H1 (cell line): ENCODE data around the gene PC. TPM values are rescaled to one million over a fixed set of nuclear protein-coding genes. Genes with fewer than 3 reads are reported as not detected.
A peak's percentile ranks its signal among the peaks of the same experiment; 100 is the strongest.

Experiments
- CTCF ChIA-PET: fragments of 300-600 bp; sonication (Branson Sonifier 250); formaldehyde crosslinking; loops from one replicate; lab custom pipeline; 2021; ENCODE audit not compliant: partially characterized antibody; lab: Charles Lee
- POLR2A ChIA-PET: fragments of 300-600 bp; sonication (Branson Sonifier 250); formaldehyde crosslinking; loops from one replicate; lab custom pipeline; 2021; ENCODE audit warnings: inconsistent platforms; ENCODE audit not compliant: partially characterized antibody; lab: Charles Lee
- DNase-seq, 2 experiments: peaks; one replicate each; pipeline versions ENCODE4 v3.0.0 to v3.0.0-alpha.2; 2010 to 2022; ENCODE audit warnings: low spot score in 2 of 2, low read depth in 1 of 2, mixed read lengths in 1 of 2
- FAIRE-seq: peaks from 2 replicates; lab custom pipeline; 2011; peaks lifted over from hg19 to GRCh38; lab: Jason Lieb, UNC
- H2AFZ ChIP-seq: 2 replicates; pipeline ENCODE4 v1.8.1; 2012; ENCODE audit warnings: low read length, inconsistent platforms
- H2AK5ac ChIP-seq: 2 replicates; pipeline ENCODE4 v1.6.1; 2013; ENCODE audit warnings: low read depth, low read length
- H2BK120ac ChIP-seq: replicated peaks from 2 replicates; pipeline ENCODE3; 2013; ENCODE audit warnings: low read depth, low read length, inconsistent platforms
- H2BK12ac ChIP-seq: 2 replicates; pipeline ENCODE4 v1.6.1; 2013; ENCODE audit warnings: low read depth, low read length
- H2BK15ac ChIP-seq: 2 replicates; pipeline ENCODE4 v1.6.1; 2013; ENCODE audit warnings: low read length
- H2BK20ac ChIP-seq: 2 replicates; pipeline ENCODE4 v1.6.1; 2013; ENCODE audit warnings: low read length
- H2BK5ac ChIP-seq: 2 replicates; pipeline ENCODE4 v1.6.1; 2013; ENCODE audit warnings: low read depth, low read length
- H3K14ac ChIP-seq: 2 replicates; pipeline ENCODE4 v1.6.1; 2013; ENCODE audit warnings: inconsistent platforms; ENCODE audit not compliant: insufficient read length
- H3K18ac ChIP-seq: 2 replicates; pipeline ENCODE4 v1.6.1; 2013; ENCODE audit warnings: low read length; ENCODE audit errors: extremely low read depth
- H3K23ac ChIP-seq: 2 replicates; pipeline ENCODE4 v1.6.1; 2013; ENCODE audit warnings: inconsistent platforms; ENCODE audit not compliant: insufficient read length
- H3K23me2 ChIP-seq: 2 replicates; pipeline ENCODE4 v1.6.1; 2013; ENCODE audit warnings: low read depth, low read length
- H3K27ac ChIP-seq: 2 replicates; pipeline ENCODE4 v1.6.1; 2011; ENCODE audit warnings: low read depth, low read length, inconsistent platforms
- H3K27me3 ChIP-seq, 4 experiments: replicated peaks in 1 of 4; 1 replicate in 1 of 4; 2 replicates in 3 of 4; pipeline versions ENCODE4 v1.6.1 to v1.8.1; 2011 to 2013; ENCODE audit warnings: low read length in 3 of 4, mild to moderate bottlenecking in 3 of 4, inconsistent platforms in 2 of 4, mixed read lengths in 2 of 4, moderate library complexity in 1 of 4; ENCODE audit not compliant: control insufficient read depth in 3 of 4, insufficient read depth in 3 of 4; ENCODE audit errors: extremely low read depth in 1 of 4
- H3K36me3 ChIP-seq, 4 experiments: 2 replicates each; pipeline versions ENCODE4 v1.6.1 to v1.8.1; 2011 to 2013; ENCODE audit warnings: mild to moderate bottlenecking in 4 of 4, low read length in 3 of 4, moderate library complexity in 2 of 4, control low read depth in 1 of 4, inconsistent platforms in 1 of 4; ENCODE audit not compliant: insufficient read depth in 4 of 4, control insufficient read depth in 2 of 4
- H3K4ac ChIP-seq: replicated peaks from 2 replicates; pipeline ENCODE3; 2013; ENCODE audit warnings: low read length, low read depth, mixed read lengths, inconsistent platforms; ENCODE audit not compliant: insufficient read length
- H3K4me1 ChIP-seq, 4 experiments: replicated peaks in 1 of 4; 1 replicate in 1 of 4; 2 replicates in 3 of 4; pipeline versions ENCODE4 v1.6.1 to v1.8.1; 2011 to 2013; ENCODE audit warnings: low read length in 3 of 4, inconsistent platforms in 2 of 4, mixed read lengths in 1 of 4; ENCODE audit not compliant: insufficient read depth in 4 of 4, control insufficient read depth in 3 of 4
- H3K4me2 ChIP-seq, 2 experiments: 2 replicates each; pipeline versions ENCODE4 v1.6.1 to v1.8.1; 2011 to 2013; ENCODE audit warnings: low read depth in 2 of 2, low read length in 2 of 2, control low read depth in 1 of 2, inconsistent platforms in 1 of 2, mild to moderate bottlenecking in 1 of 2; ENCODE audit not compliant: insufficient read depth in 1 of 2
- H3K4me3 ChIP-seq, 4 experiments: fragments of 200-600, 300-600 bp in 1 of 4; sonication (generic), shearing (Covaris generic), sonication (Bioruptor Twin) in 1 of 4; 2 replicates each; pipeline versions ENCODE4 v1.5.1 to v1.8.1; 2011 to 2016; ENCODE audit warnings: low read length in 4 of 4, low read depth in 3 of 4, control low read depth in 2 of 4, inconsistent platforms in 2 of 4, mild to moderate bottlenecking in 2 of 4, mixed read lengths in 1 of 4, moderate library complexity in 1 of 4; ENCODE audit not compliant: insufficient read depth in 2 of 4; ENCODE audit errors: extremely low read depth in 1 of 4
- H3K56ac ChIP-seq: replicated peaks from 2 replicates; pipeline ENCODE3; 2013; ENCODE audit warnings: low read depth, mild to moderate bottlenecking, mixed read lengths, low read length, inconsistent platforms; ENCODE audit not compliant: insufficient read length
- H3K79me1 ChIP-seq: 2 replicates; pipeline ENCODE4 v1.6.1; 2013; ENCODE audit warnings: low read depth, low read length, control low read depth
- H3K79me2 ChIP-seq, 2 experiments: 2 replicates each; pipeline versions ENCODE4 v1.6.1 to v1.8.1; 2012 to 2013; ENCODE audit warnings: low read length in 2 of 2, mild to moderate bottlenecking in 2 of 2, inconsistent platforms in 1 of 2; ENCODE audit not compliant: insufficient read depth in 2 of 2, control insufficient read depth in 1 of 2
- H3K9ac ChIP-seq, 4 experiments: replicated peaks in 1 of 4; 1 replicate in 1 of 4; 2 replicates in 3 of 4; pipeline versions ENCODE4 v1.6.1 to v1.8.1; 2011 to 2013; ENCODE audit warnings: low read depth in 3 of 4, low read length in 3 of 4, control low read depth in 2 of 4, mild to moderate bottlenecking in 2 of 4, moderate library complexity in 2 of 4, inconsistent platforms in 1 of 4; ENCODE audit errors: extremely low read depth in 1 of 4
- H3K9me3 ChIP-seq, 2 experiments: 2 replicates each; pipeline versions ENCODE4 v1.6.1 to v1.8.1; 2012 to 2013; ENCODE audit warnings: mild to moderate bottlenecking in 2 of 2, moderate library complexity in 2 of 2, control low read depth in 1 of 2, inconsistent platforms in 1 of 2, low read depth in 1 of 2, low read length in 1 of 2, mixed read lengths in 1 of 2; ENCODE audit not compliant: insufficient read depth in 2 of 2
- H4K20me1 ChIP-seq, 2 experiments: replicated peaks in 1 of 2; 2 replicates each; pipeline versions ENCODE3 to v1.8.1; 2011 to 2013; ENCODE audit warnings: inconsistent platforms in 2 of 2, low read length in 2 of 2, mild to moderate bottlenecking in 1 of 2; ENCODE audit not compliant: insufficient read depth in 2 of 2, control insufficient read depth in 1 of 2
- H4K5ac ChIP-seq: 2 replicates; pipeline ENCODE4 v1.6.1; 2013; ENCODE audit warnings: low read length, low read depth, mixed read lengths, inconsistent platforms; ENCODE audit not compliant: insufficient read length
- H4K8ac ChIP-seq: 2 replicates; pipeline ENCODE4 v1.8.0; 2013; ENCODE audit warnings: mild to moderate bottlenecking, moderate library complexity, low read length, inconsistent platforms; ENCODE audit not compliant: insufficient read depth; ENCODE audit errors: extremely low read depth
- H4K91ac ChIP-seq: replicated peaks from 2 replicates; pipeline ENCODE3; 2013; ENCODE audit warnings: low read length, mixed read lengths, inconsistent platforms; ENCODE audit not compliant: insufficient read length
- GABPA ChIP-seq: IDR thresholded peaks from 2 replicates; pipeline ENCODE4 v1.6.1; 2011; ENCODE audit warnings: mild to moderate bottlenecking, low read length, moderate library complexity, borderline replicate concordance; ENCODE audit not compliant: insufficient read depth
- JUND ChIP-seq: IDR thresholded peaks from 2 replicates; pipeline ENCODE4 v1.6.1; 2011; ENCODE audit warnings: mild to moderate bottlenecking, improper control_type of control experiment, low read length
- POU5F1 ChIP-seq: IDR thresholded peaks from 2 replicates; pipeline ENCODE4 v1.6.1; 2011; ENCODE audit warnings: low read depth, mild to moderate bottlenecking, low read length, moderate library complexity
- RBBP5 ChIP-seq: IDR thresholded peaks from 2 replicates; pipeline ENCODE4 v1.7.1; 2012; ENCODE audit warnings: low read depth, mild to moderate bottlenecking, inconsistent platforms, low read length, moderate library complexity, borderline replicate concordance
- SP2 ChIP-seq: IDR thresholded peaks from 2 replicates; pipeline ENCODE4 v1.6.1; 2012; ENCODE audit warnings: mild to moderate bottlenecking, low read length, inconsistent platforms
- YY1 ChIP-seq: IDR thresholded peaks from 2 replicates; pipeline ENCODE4 v1.6.1; 2011; ENCODE audit warnings: low read depth, mild to moderate bottlenecking, low read length
- WGBS, 2 experiments: shearing (Covaris generic) in 1 of 2; methylation state at CpG; one replicate each; pipeline versions ENCODE4 v1.1.6 to v1.1.7; 2013 to 2015; ENCODE audit warnings: low lambda C conversion rate in 2 of 2, mixed read lengths in 2 of 2, inconsistent platforms in 1 of 2, low coverage in 1 of 2, missing lambda C conversion rate in 1 of 2; ENCODE audit not compliant: insufficient replicate concordance in 2 of 2, insufficient coverage in 1 of 2, insufficient read length in 1 of 2; ENCODE audit errors: extremely low coverage in 1 of 2, missing lambda C conversion rate in 1 of 2; 5-methylcytosine and 5-hydroxymethylcytosine counted together
- polyA plus RNA-seq, 7 experiments: library from polyadenylated mRNA; depleted of rRNA in 3 of 7; stranded (reverse) in 5 of 7; unstranded in 2 of 7; fragments of >200 nt in 5 of 7; fragments of 200-250 nt in 2 of 7; gene quantifications; 1 replicate in 5 of 7; 2 replicates in 1 of 7; 4 replicates in 1 of 7; pipeline versions ENCODE4 v1.2.1 to v1.2.3, GENCODE V29; 2011 to 2013; ENCODE audit warnings: missing spikeins in 2 of 7, mixed read lengths in 2 of 7
- total RNA-seq: library from RNA; stranded (reverse); fragmentation: NEBNext Ultra II Directional; extraction: Animal tissue kit (Norgen Biotek cat#: 25700); gene quantifications from 2 replicates; pipeline ENCODE4 v1.2.1, GENCODE V29; 2021
- TF ChIP-seq, protein P1 (sequence below): IDR thresholded peaks from 2 replicates; pipeline ENCODE4 v1.6.1; 2011; ENCODE audit warnings: low read length, improper control_type of control experiment

PC gene
- total and polyA plus RNA-seq, 2 of the 8 experiments (the other 6 are each of a cell fraction or from before 2014, with no cell fraction given) = 11.5 to 27.5 TPM

DNA sequence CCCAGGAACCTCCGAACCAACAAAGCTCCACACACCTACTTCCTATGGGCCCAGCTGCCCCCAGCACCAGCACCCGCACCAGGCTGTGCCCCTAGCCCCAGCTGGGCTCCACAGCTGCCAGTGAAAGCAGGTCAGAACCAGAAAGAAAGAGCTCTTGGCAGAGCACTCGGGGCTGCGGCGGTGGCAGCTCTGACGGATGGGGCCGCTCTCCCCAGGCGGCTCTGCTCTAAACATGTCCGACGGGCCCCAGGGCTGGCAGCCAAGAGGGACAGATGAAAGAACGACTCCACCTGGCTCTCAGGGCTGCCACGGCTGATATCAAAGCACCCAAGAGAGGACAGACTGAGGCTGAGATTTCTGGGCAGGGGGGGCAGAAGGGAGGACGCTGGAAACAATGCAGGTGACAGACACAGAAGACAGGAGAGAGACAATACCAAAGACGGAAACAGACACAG, 75.6 kb downstream of the PC start:
- Histone ChIP-seq H2BK15ac (no peak overlapping the region), H3K14ac (no peak overlapping the region), H4K20me1 (peaks cover 0 to 2% of the 10 kb centered on the region in 2 experiments), H2BK120ac (no peak overlapping the region), H3K79me1 (peaks cover 2% of the 10 kb centered on the region), H2AFZ (no peak overlapping the region), H4K91ac (no peak overlapping the region), H4K8ac (peak overlapping the region; percentile 82; the same call in 1 of the 2 replicates), H4K5ac (no peak overlapping the region), H3K36me3 (no peaks in the 10 kb centered on the region), H3K27ac (0 out of 2 replicates have a peak overlapping the region, but pooled peaks have one; percentile 2), H3K56ac (no peak overlapping the region), H3K23me2 (no peaks in the 10 kb centered on the region), H3K4me3 (no peak overlapping the region), H2AK5ac (no peak overlapping the region), H3K4ac (no peak overlapping the region), H2BK12ac (peak overlapping the region; percentile 31; the same call in 1 of the 2 replicates), H3K4me1 (peaks cover 4 to 25% (median 16%) of the 10 kb centered on the region in 4 experiments), H3K4me2 (no peak overlapping the region), H2BK20ac (no peak overlapping the region), H3K23ac (no peak overlapping the region), H3K27me3 (no peaks in the 10 kb centered on the region), H3K9ac (no peak overlapping the region), H3K79me2 (no peaks in the 10 kb centered on the region), H3K9me3 (no peaks in the 10 kb centered on the region), H2BK5ac (peak overlapping the region; percentile 31; the same call in 1 of the 2 replicates), H3K18ac (no peak overlapping the region)
- ChIA-PET POLR2A (interaction anchor here (1.1 to 1.8 kb wide), 3 partner anchors 39 to 68 kb away, joined by 3 to 5 read pairs (median 3); no protein-coding TSS in a partner anchor), CTCF (interaction anchor here (0.7 to 11.9 kb wide), 24 partner anchors 12 to 146 kb away, joined by 3 to 199 read pairs (median 6); partner anchors contain the start of genes C11orf86 and RCE1)
- FAIRE-seq (no peak), DNase-seq (no peak)
- 86% methylated on average over 8 of the region's 14 CpGs; no CpG with 5 or more reads in 1 of the 2 experiments for WGBS, 2 experiments
- TF ChIP-seq GABPA (no peak), YY1 (no peak), RBBP5 (no peak), SP2 (no peak), POU5F1 (no peak), JUND (no peak)
- TF ChIP-seq, protein P1, sequence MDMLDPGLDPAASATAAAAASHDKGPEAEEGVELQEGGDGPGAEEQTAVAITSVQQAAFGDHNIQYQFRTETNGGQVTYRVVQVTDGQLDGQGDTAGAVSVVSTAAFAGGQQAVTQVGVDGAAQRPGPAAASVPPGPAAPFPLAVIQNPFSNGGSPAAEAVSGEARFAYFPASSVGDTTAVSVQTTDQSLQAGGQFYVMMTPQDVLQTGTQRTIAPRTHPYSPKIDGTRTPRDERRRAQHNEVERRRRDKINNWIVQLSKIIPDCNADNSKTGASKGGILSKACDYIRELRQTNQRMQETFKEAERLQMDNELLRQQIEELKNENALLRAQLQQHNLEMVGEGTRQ = no peak
